GM10847 (cell line): ENCODE results near the gene ADAMTS16.

Experiments used
- POLR2A ChIP-seq: IDR thresholded peaks from 2 replicates; pipeline ENCODE4 v1.6.1; 2011; ENCODE audit not compliant: insufficient read length; ENCODE audit errors: extremely low read depth

The ADAMTS16 gene

GRCh38 chr5:5320062-5320805 is 180.1 kb downstream of the ADAMTS16 start:
- no peak for TF ChIP-seq POLR2A

- no peak for TF ChIP-seq POLR2A
Observed at GRCh38 chr5:5321137-5321536, 181.0 kb downstream of the ADAMTS16 start.

DNA sequence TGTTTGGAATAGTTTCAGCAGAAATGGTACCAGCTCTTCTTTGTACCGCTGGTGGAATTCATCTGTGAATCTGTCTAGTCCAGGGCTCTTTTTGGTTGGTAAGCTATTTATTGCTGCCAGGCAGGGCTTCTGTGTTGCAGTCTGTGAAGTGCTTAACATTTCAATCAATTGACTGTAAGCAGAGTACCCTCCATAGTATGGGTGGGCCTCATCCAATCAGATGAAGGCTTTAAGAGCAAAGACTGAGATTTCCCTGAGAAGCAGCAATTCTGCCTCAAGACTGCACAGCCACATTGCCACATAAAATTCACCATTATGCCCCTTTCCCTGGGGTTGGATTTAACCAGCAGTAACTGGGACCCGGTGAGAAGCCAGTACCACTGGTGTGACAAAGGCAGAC is 183.4 kb downstream of the ADAMTS16 start:
- no peak for TF ChIP-seq POLR2A

- TF ChIP-seq POLR2A = no peak
Observed at GRCh38 chr5:5326115-5326758, 186.1 kb downstream of the ADAMTS16 start.

- no peak for TF ChIP-seq POLR2A
Observed at GRCh38 chr5:5327126-5327525, 187.0 kb downstream of the ADAMTS16 start.

GRCh38 chr5:5330728-5331452 is 190.8 kb downstream of the ADAMTS16 start:
- TF ChIP-seq POLR2A = no peak

DNA sequence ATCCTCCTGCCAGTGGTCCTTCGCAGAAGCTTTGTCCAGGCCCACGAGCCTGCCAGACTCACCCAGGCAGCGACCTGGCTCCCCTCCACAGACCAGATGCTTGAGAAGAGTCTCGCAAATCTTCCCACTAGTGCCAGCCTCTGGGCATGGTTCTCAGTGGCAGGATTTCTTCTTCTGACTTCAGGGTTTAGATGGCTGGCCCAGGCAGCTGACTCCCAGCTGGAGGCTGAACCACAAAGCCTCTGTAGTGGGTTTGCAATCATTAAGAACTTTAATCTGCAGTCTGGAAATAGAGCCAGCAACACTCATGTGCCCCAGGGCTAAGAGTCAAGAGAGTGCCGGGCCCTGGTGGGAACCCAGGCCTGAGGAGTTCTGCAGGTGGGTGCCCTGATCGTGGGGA is 191.7 kb downstream of the ADAMTS16 start:
- no peak for TF ChIP-seq POLR2A

GRCh38 chr5:5332287-5332686 is 192.2 kb downstream of the ADAMTS16 start:
- no peak for TF ChIP-seq POLR2A

DNA sequence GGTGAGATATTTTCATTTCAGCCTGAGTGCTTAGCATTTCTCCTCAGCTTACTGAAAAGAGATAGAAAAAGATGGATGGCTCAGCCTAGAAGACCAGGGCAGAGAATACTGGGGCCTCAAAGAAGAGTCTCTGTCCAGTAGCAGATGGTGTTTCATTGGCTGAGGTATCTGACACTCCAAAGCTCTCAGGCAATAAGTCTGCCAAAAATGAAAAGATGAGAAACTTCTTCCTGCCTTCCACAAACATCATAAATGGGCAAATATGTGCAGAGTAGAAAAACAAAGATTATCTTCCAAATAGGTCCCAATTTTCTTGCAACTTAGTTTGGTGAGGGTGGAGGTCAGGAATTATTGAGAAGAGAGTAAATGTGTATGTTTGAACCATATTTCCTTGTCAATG is 195.0 kb downstream of the ADAMTS16 start:
- TF ChIP-seq POLR2A = no peak

- no peak for TF ChIP-seq POLR2A
Observed at GRCh38 chr5:5335700-5336264, 195.7 kb downstream of the ADAMTS16 start.

DNA sequence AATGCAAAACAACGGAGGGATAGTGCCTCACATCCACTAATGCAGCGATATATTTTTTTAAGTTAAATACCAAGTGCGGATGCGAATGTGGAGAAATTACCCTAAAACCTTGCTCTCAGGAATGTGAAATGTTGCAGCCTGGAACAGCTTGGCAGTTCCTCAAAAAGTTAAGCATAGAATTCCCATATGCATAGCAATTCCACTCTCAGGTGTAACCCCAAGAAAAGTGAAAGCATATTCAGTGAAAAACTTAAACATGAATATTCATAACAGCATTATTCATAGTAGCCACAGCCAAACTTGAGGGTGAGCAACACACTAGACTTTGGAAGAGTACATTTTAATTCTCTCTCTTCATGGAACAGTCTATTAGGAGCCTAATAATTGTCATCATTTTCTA is 199.1 kb downstream of the ADAMTS16 start:
- TF ChIP-seq POLR2A = no peak

- no peak for TF ChIP-seq POLR2A
Observed at GRCh38 chr5:5340206-5340729, 200.1 kb downstream of the ADAMTS16 start.

DNA sequence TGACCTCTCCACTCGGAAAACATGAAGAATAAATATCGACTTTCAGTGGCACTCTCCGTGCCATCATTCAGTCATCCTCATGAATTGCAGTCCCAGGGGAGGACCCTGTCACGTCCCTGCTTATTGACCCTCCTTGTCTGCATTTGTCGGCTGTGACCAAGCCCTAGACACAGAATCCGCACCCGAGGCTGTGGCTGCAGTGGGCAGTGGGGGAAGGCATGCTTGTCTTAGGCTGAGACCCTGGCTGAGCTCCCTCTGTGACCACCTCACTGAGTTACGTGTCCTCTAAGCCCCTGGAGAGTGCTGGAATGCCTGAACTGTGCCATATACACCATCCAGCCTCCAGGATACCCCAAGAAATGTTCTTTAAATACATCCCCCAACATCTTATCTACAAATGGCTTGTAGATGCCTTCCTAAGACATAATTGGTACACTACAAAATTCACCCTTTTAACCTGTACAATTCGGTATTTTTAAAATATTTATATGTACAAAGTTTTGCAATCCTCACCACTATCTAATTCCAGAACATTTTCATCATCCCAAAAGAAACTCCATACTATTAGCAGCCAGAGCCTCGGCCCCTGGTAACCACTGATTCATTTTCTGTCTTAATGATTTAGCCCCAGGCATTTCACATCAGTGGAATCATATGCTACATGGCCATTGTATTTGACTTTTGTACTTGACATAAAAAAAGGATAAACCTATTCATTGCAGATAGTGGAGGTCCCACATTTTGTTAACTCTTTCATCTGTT is 201.6 kb downstream of the ADAMTS16 start:
- TF ChIP-seq POLR2A = no peak

DNA sequence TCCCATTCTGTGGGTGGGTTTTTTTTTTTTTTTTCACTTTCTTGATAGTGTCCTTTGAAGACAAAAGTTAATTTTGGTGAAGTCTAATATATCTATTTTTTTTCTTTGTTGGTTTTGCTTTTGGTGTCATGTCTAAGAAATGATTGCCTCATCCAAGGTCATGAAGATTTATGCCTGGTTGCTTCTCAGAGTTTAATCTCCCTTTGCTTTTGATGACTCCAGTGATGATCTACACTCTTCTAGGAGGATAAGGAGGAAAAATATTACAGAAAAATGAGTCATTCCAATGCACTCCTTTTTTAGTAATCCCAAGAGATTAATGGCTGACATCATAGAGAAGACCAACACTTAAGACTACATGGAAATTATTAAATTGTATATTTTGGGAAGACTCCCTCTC is 202.7 kb downstream of the ADAMTS16 start:
- no peak for TF ChIP-seq POLR2A

DNA sequence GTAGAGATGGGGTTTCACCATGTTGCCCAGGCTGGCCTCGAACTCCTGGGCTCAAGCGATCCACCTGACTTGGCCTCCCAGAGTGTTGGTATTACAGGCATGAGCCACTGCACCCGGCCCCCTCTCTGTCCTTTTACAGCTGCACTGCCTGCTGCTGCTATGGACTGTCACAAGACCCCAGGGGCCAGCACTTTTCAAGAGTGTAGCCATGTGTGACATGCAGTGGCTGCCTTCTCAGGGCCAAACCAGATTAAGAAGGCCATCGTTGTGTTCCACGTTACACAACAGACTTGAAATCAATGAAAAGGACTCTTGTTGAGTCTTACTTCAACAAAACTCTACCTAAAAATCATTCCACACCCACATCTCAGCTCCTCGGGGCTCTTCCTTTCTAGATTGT is 203.4 kb downstream of the ADAMTS16 start:
- no peak for TF ChIP-seq POLR2A
